Head of caudate nucleus (tissue), 42 donors: ENCODE results near the gene ING4.

Source experiments
- DNase-seq, 42 donors: peaks; one replicate each; pipeline versions ENCODE4 v3.0.0 to v3.0.0-alpha.2; 2020 to 2021; ENCODE audit warnings: mixed read lengths in 7 of 42
- intact Hi-C: fragments of 100-400 bp; cut with DNase I; formaldehyde crosslinking; loops from one replicate; pipeline ENCODE4 v1.15.0; 2022

The ING4 gene

GRCh38 chr12:6614513-6615172 is 48.3 kb downstream of the ING4 start:
- no peak for DNase-seq

DNA sequence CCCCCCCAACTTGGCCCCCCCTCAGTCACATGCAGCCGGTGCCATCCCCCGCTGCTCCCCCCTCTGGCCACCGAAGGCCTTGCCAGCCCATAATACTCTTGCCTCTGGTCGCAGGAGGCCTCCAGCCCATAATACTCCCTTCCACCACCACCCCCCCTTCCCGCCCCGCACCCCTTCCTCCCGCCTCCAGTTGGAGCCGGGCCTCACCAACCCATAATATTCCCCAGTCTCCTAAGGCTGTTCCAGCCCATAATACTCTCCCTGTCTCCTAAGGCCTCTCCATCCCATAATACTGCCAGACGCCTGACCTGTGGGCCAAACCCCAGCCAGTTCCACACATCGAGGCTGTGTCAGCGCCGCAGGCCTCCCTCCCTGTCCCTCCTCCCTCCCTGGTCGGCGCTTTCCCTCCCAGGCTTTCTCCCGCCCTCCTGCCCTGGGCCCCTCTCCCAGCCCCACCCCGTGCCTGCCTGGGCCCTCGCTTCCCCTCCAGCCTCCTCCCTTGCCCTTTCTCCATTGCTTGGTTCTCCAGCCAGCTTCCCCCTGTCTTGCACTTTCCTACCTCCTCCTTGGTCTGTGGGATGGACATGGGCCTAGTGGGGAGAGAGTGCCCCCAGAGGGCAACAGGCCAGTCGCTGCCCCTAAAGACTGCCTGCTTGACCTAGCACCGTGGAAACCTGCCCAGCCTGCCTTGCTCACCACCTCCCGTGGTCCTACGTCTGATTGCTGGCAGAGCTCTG is 49.0 kb downstream of the ING4 start:
- intact Hi-C loops, result loop anchor here (5.0 kb wide), 1 partner anchor 73 kb away; the partner anchor contains the start of gene ZNF384
- peak; percentile 77 to 97 (median 91) for DNase-seq

More at GRCh38 chr12:6614513-6615172, 48.3 kb downstream of the ING4 start:
- intact Hi-C loops, result loop anchor here (5.0 kb wide), 2 partner anchors 48 to 73 kb away; partner anchors contain the start of genes ING4 and ZNF384

GRCh38 chr12:6613015-6613775 is 49.7 kb downstream of the ING4 start:
- intact Hi-C loops, result loop anchor here (5.0 kb wide), 1 partner anchor 74 kb away; the partner anchor contains the start of gene ZNF384
- DNase-seq, result peak; percentile 67 to 94 (median 84)

GRCh38 chr12:6612652-6613014 is 50.3 kb downstream of the ING4 start:
- peak in 2 of 42 donors; percentile 32 to 44 for DNase-seq
- intact Hi-C loops, result loop anchor here (5.0 kb wide), 1 partner anchor 75 kb away; the partner anchor contains the start of gene ZNF384

DNA sequence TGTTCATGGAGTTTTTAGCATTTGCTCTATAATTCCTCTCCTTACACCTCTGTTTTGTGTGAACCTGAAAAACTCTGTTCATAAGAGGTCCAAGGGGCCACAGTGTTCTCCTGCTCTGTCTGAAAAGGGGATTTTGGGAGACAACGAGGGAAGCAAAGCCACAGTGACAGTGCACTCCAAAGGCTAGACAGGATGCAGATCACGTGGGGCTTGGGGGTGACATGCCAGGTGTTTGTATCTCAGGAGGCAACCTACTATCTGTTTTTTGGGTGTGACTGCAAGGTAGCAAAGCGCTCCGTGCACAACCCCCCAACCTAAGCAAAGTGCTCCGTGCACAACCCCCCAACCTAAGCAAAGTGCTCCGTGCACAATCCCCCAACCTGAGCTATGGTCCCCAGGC is 50.7 kb downstream of the ING4 start:
- intact Hi-C loops, result loop anchor here (5.0 kb wide), 1 partner anchor 75 kb away; the partner anchor contains the start of gene ZNF384
- no peak for DNase-seq

GRCh38 chr12:6608592-6609281 is 54.2 kb downstream of the ING4 start:
- peak in 3 of 42 donors; percentile 15 to 49 (median 37) for DNase-seq
- intact Hi-C loops, result no loop called here

DNA sequence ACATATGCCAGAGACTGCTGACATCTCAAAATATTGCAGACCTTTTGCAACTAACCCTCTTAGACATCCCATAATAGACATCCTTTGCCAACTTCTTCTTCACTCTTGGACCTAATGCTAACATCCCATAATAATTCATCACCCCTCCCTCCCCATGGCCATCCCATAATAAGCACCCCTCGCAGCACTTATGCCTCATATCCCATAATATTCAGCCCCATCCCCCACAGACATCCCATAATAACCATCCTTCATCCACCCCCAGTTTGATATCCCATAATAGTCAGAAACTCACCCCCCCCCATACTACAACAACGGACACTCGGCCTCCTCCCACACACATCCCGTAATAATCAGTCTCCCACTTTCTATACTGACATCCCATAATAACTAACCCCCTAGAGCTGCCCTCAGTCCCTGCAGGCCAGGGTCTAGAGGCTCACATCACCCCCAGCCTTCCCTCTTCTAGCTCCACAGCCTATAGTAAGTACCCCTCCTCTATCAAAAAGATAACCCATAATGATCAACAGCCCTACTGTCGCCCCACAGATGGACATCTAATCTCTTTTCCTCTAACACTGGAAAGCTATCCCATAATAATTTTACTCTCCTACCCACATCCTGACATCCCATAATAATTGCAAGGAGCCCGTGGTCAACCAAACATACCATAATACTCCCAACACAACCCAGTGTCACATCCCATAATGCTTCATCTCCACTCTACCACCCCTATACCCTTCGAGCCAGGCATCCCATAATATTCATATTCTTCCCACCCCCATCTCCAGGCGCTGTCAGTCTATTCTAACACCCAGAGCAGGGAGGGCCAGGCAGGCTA is 54.9 kb downstream of the ING4 start:
- intact Hi-C loops, result no loop called here
- peak in 33 of 42 donors; percentile 27 to 88 (median 60) for DNase-seq

GRCh38 chr12:6606331-6607131 is 56.4 kb downstream of the ING4 start:
- peak; percentile 29 to 86 (median 64) for DNase-seq
- intact Hi-C loops, result no loop called here

GRCh38 chr12:6605421-6606330 is 57.2 kb downstream of the ING4 start:
- DNase-seq, result peak in 41 of 42 donors; percentile 44 to 91 (median 69)

GRCh38 chr12:6604259-6605029 is 58.5 kb downstream of the ING4 start:
- intact Hi-C loops, result loop anchor here (5.0 kb wide), 1 partner anchor 37 kb away; the partner anchor contains the start of gene NOP2
- DNase-seq, result no peak

More at GRCh38 chr12:6605421-6606330, 57.2 kb downstream of the ING4 start:
- intact Hi-C loops, result no loop called here

DNA sequence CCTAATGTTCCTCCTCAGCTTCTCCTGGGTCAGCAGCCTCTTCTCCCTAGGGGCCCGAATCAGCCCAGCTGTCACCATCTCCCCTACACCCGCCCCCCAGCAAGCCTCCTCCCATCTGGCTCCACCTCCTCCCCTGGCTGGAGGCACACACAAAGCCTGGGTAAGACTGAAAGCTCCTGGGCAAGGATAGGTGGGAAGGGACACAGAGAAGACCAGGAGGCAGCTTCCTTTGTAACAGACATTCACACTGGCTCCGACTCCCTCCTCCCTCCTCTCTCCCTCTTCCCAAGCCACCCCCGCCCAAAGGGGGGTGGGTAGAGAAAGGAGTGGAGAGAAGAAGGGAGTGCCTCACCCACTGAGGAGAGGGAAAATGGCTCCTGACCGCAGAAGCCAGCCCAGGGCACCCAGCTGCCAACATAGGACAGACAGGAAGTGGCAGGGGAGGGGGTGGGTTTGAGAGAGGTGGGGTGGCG is 59.8 kb downstream of the ING4 start:
- intact Hi-C loops, result loop anchor here (5.0 kb wide), 1 partner anchor 36 kb away; the partner anchor contains the start of gene NOP2
- peak in 30 of 42 donors; percentile 13 to 76 (median 49) for DNase-seq

DNA sequence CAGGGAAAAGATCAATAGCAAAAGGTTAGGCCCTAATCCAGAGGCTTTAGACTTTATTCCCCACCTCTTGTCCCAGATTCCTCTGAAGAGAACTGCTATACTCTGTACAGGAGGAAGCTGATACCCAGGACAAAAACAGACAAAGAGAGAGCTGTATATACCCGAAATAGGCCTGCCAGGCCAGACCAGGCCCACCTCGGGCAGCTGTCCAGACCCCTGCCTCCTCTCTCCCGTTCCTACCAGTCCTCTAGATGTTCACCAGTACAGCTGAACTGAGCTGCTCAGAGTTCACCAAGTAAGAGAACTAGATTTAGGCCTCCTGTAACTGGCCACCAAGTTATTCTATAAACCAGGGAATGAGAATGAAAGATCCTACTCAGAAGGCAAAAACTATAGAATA is 60.4 kb downstream of the ING4 start:
- intact Hi-C loops, result loop anchor here (5.0 kb wide), 1 partner anchor 35 kb away; the partner anchor contains the start of gene NOP2
- no peak for DNase-seq
